Activated CD4-positive, alpha-beta T cell treated with anti-CD3 and anti-CD28 coated beads, Interleukin-2, amount 10 ng/mL, durations not matched to agents 7 days and 5 days (primary cell): Measurements from ENCODE around the gene GSKIP. TPM values are rescaled to one million over a fixed set of nuclear protein-coding genes. Genes with fewer than 3 reads are reported as not detected.

Experiments used
- CTCF ChIA-PET: fragments of 350-600 bp; sonication (Branson Sonifier 250); formaldehyde crosslinking; loops from one replicate; lab custom pipeline; 2021; ENCODE audit warnings: antibody characterized with exemption; lab: Charles Lee
- POLR2A ChIA-PET: fragments of 350-600 bp; sonication (Branson Sonifier 250); formaldehyde crosslinking; loops from one replicate; lab custom pipeline; 2021; ENCODE audit warnings: antibody characterized with exemption; lab: Charles Lee
- DNase-seq: peaks from one replicate; pipeline ENCODE4 v3.0.0-alpha.2; 2020
- H3K27ac Mint-ChIP-seq: one replicate; pipeline ENCODE4 v1.8.0; 2021; ENCODE audit warnings: mild to moderate bottlenecking, moderate library complexity, mixed read lengths
- H3K27me3 Mint-ChIP-seq: one replicate; pipeline ENCODE4 v1.8.0; 2021; ENCODE audit warnings: mixed read lengths
- H3K36me3 Mint-ChIP-seq: one replicate; pipeline ENCODE4 v1.8.0; 2021; ENCODE audit warnings: low read depth, mixed read lengths
- H3K4me1 Mint-ChIP-seq: one replicate; pipeline ENCODE4 v1.8.0; 2021; ENCODE audit warnings: mixed read lengths
- H3K4me3 Mint-ChIP-seq: one replicate; pipeline ENCODE4 v1.8.0; 2021; ENCODE audit warnings: mild to moderate bottlenecking, moderate library complexity, mixed read lengths
- H3K9me3 Mint-ChIP-seq: one replicate; pipeline ENCODE4 v1.8.0; 2021; ENCODE audit warnings: mixed read lengths
- total RNA-seq, 2 experiments: library from RNA; stranded (reverse); gene quantifications; one replicate each; pipeline ENCODE4 v1.2.3, GENCODE V29; 2021

Gene GSKIP
- total RNA-seq, 2 experiments from 2014 or later, result 17.3 to 23.9 TPM

GRCh38 chr14:96407935-96408570 is 44.7 kb downstream of the GSKIP start:
- DNase-seq, result no peak
- H3K27ac Mint-ChIP-seq, result no peak overlapping the region
- no peak overlapping the region for H3K4me3 Mint-ChIP-seq
- H3K27me3 Mint-ChIP-seq, result no peaks in the 10 kb centered on the region
- no peaks in the 10 kb centered on the region for H3K9me3 Mint-ChIP-seq
- POLR2A ChIA-PET, result no interaction called here
- no peaks in the 10 kb centered on the region for H3K4me1 Mint-ChIP-seq
- CTCF ChIA-PET, result no interaction called here
- no peaks in the 10 kb centered on the region for H3K36me3 Mint-ChIP-seq

GRCh38 chr14:96408608-96409007 is 45.3 kb downstream of the GSKIP start:
- Mint-ChIP-seq H3K27ac (no peak overlapping the region), H3K4me1 (no peaks in the 10 kb centered on the region), H3K27me3 (no peaks in the 10 kb centered on the region), H3K9me3 (no peaks in the 10 kb centered on the region), H3K36me3 (no peaks in the 10 kb centered on the region), H3K4me3 (no peak overlapping the region)
- POLR2A ChIA-PET, result no interaction called here
- DNase-seq, result no peak
- CTCF ChIA-PET, result no interaction called here

- Mint-ChIP-seq H3K4me3 (no peak overlapping the region), H3K27ac (no peak overlapping the region), H3K36me3 (no peaks in the 10 kb centered on the region), H3K27me3 (no peaks in the 10 kb centered on the region), H3K4me1 (no peaks in the 10 kb centered on the region), H3K9me3 (no peaks in the 10 kb centered on the region)
- CTCF ChIA-PET, result interaction anchor here (0.6 kb wide), 1 partner anchor 11 kb away, joined by 3 read pairs; no protein-coding TSS in a partner anchor
- POLR2A ChIA-PET, result no interaction called here
- DNase-seq, result no peak
Measured at GRCh38 chr14:96409701-96410100, 46.4 kb downstream of the GSKIP start.

- Mint-ChIP-seq H3K27ac (no peak overlapping the region), H3K36me3 (no peaks in the 10 kb centered on the region), H3K4me3 (no peak overlapping the region), H3K9me3 (no peaks in the 10 kb centered on the region), H3K4me1 (no peaks in the 10 kb centered on the region), H3K27me3 (no peaks in the 10 kb centered on the region)
- CTCF ChIA-PET, result interaction anchor here (0.6 to 0.7 kb wide), 2 partner anchors 11 to 26 kb away, joined by 3 read pairs; no protein-coding TSS in a partner anchor
- no peak for DNase-seq
- POLR2A ChIA-PET, result no interaction called here
Measured at GRCh38 chr14:96410119-96410518, 46.8 kb downstream of the GSKIP start.

GRCh38 chr14:96413526-96413925 is 50.2 kb downstream of the GSKIP start:
- POLR2A ChIA-PET, result no interaction called here
- no peaks in the 10 kb centered on the region for H3K36me3 Mint-ChIP-seq
- CTCF ChIA-PET, result no interaction called here
- no peaks in the 10 kb centered on the region for H3K9me3 Mint-ChIP-seq
- no peak for DNase-seq
- H3K27ac Mint-ChIP-seq, result no peak overlapping the region
- H3K4me1 Mint-ChIP-seq, result no peaks in the 10 kb centered on the region
- no peak overlapping the region for H3K4me3 Mint-ChIP-seq
- H3K27me3 Mint-ChIP-seq, result no peaks in the 10 kb centered on the region

- Mint-ChIP-seq H3K36me3 (no peaks in the 10 kb centered on the region), H3K4me3 (no peak overlapping the region), H3K27ac (no peak overlapping the region), H3K9me3 (no peaks in the 10 kb centered on the region), H3K4me1 (no peaks in the 10 kb centered on the region), H3K27me3 (no peaks in the 10 kb centered on the region)
- POLR2A ChIA-PET, result no interaction called here
- CTCF ChIA-PET, result no interaction called here
- no peak for DNase-seq
Measured at GRCh38 chr14:96415559-96415958, 52.2 kb downstream of the GSKIP start.

GRCh38 chr14:96416292-96416691 is 53.0 kb downstream of the GSKIP start:
- Mint-ChIP-seq H3K4me3 (no peak overlapping the region), H3K36me3 (no peaks in the 10 kb centered on the region), H3K4me1 (no peaks in the 10 kb centered on the region), H3K9me3 (no peaks in the 10 kb centered on the region), H3K27me3 (no peaks in the 10 kb centered on the region), H3K27ac (peak overlapping the region; percentile 9)
- POLR2A ChIA-PET, result interaction anchor here (0.6 kb wide), 1 partner anchor 35 kb away, joined by 4 read pairs; no protein-coding TSS in a partner anchor
- no peak for DNase-seq
- CTCF ChIA-PET, result interaction anchor here (0.6 to 0.7 kb wide), 3 partner anchors 10 to 104 kb away, joined by 3 read pairs; no protein-coding TSS in a partner anchor

GRCh38 chr14:96417254-96417653 is 53.9 kb downstream of the GSKIP start:
- H3K4me3 Mint-ChIP-seq, result no peak overlapping the region

GRCh38 chr14:96418075-96418474 is 54.7 kb downstream of the GSKIP start:
- CTCF ChIA-PET, result no interaction called here

More at GRCh38 chr14:96417254-96417653, 53.9 kb downstream of the GSKIP start:
- no peaks in the 10 kb centered on the region for H3K4me1 Mint-ChIP-seq
- ChIA-PET POLR2A (no interaction called here), CTCF (no interaction called here)
- no peaks in the 10 kb centered on the region for H3K27me3 Mint-ChIP-seq
- no peak for DNase-seq
- H3K27ac Mint-ChIP-seq, result no peak overlapping the region
- no peaks in the 10 kb centered on the region for H3K36me3 Mint-ChIP-seq
- no peaks in the 10 kb centered on the region for H3K9me3 Mint-ChIP-seq

GRCh38 chr14:96421236-96421635 is 57.9 kb downstream of the GSKIP start:
- H3K9me3 Mint-ChIP-seq, result no peaks in the 10 kb centered on the region
- no peaks in the 10 kb centered on the region for H3K36me3 Mint-ChIP-seq
- ChIA-PET POLR2A (no interaction called here), CTCF (interaction anchor here (1.3 kb wide), 1 partner anchor 134 kb away, joined by 8 read pairs; no protein-coding TSS in a partner anchor)
- peaks cover 4% of the 10 kb centered on the region for H3K27me3 Mint-ChIP-seq
- no peak overlapping the region for H3K4me3 Mint-ChIP-seq
- no peak overlapping the region for H3K27ac Mint-ChIP-seq
- peaks cover 4% of the 10 kb centered on the region for H3K4me1 Mint-ChIP-seq
- no peak for DNase-seq

More at GRCh38 chr14:96418075-96418474, 54.7 kb downstream of the GSKIP start:
- Mint-ChIP-seq H3K27me3 (no peaks in the 10 kb centered on the region), H3K36me3 (no peaks in the 10 kb centered on the region), H3K4me3 (no peak overlapping the region), H3K9me3 (no peaks in the 10 kb centered on the region), H3K27ac (no peak overlapping the region), H3K4me1 (no peaks in the 10 kb centered on the region)
- POLR2A ChIA-PET, result no interaction called here
- no peak for DNase-seq

- Mint-ChIP-seq H3K36me3 (no peaks in the 10 kb centered on the region), H3K27me3 (peaks cover 6% of the 10 kb centered on the region), H3K4me1 (peaks cover 4% of the 10 kb centered on the region), H3K9me3 (no peaks in the 10 kb centered on the region), H3K27ac (no peak overlapping the region), H3K4me3 (no peak overlapping the region)
- CTCF ChIA-PET, result no interaction called here
- POLR2A ChIA-PET, result no interaction called here
- DNase-seq, result no peak
Measured at GRCh38 chr14:96422992-96423391, 59.7 kb downstream of the GSKIP start.

- H3K9me3 Mint-ChIP-seq, result no peaks in the 10 kb centered on the region
- ChIA-PET CTCF (no interaction called here), POLR2A (no interaction called here)
- peak overlapping the region; percentile 25 for H3K4me3 Mint-ChIP-seq
- H3K36me3 Mint-ChIP-seq, result no peaks in the 10 kb centered on the region
- peaks cover 6% of the 10 kb centered on the region for H3K27me3 Mint-ChIP-seq
- H3K4me1 Mint-ChIP-seq, result peaks cover 4% of the 10 kb centered on the region
- DNase-seq, result no peak
- no peak overlapping the region for H3K27ac Mint-ChIP-seq
Measured at GRCh38 chr14:96423446-96424108, 60.3 kb downstream of the GSKIP start.
